Left lobe of liver (tissue), 2 donors: Measurements from ENCODE around the gene PHIP. TPM values are rescaled to one million over a fixed set of nuclear protein-coding genes. Genes with fewer than 3 reads are reported as not detected.
"Not testable (repeated sequence)": the region's sequence is repeated elsewhere in the genome, so short reads cannot be mapped to it uniquely, and the experiment has no call there.

Experiments used
- ATAC-seq: fragments of 200-7000 bp; cut with Tn5 transposase; one replicate; pipeline ENCODE4 v1.9.1; 2020; ENCODE audit warnings: mild to moderate bottlenecking, moderate library complexity
- DNase-seq: peaks from one replicate; pipeline ENCODE4 v3.0.0-alpha.2; 2020; ENCODE audit warnings: low spot score
- total RNA-seq: library from RNA; stranded (reverse); gene quantifications from one replicate; pipeline ENCODE4 v1.2.1, GENCODE V29; 2021
- donor health status: DM: no; HTN: no; CAD: no; lungs with moderate emphysema.
- donor health status: DM: no; HTN: yes; CAD: no.

The PHIP gene
- total RNA-seq: 4.9 TPM

GRCh38 chr6:79078075-79078969 lies at the start of gene PHIP:
Gene PHIP (minus strand): TSS chr6:79078254. CDS start chr6:79078068, 186 bp downstream.
- ATAC-seq: peak; percentile 87
- peak; percentile 94 for DNase-seq

- no peak for ATAC-seq
Observed at GRCh38 chr6:79127660-79128059, 49.6 kb upstream of the PHIP start.

GRCh38 chr6:79119217-79119616 lies 41.2 kb upstream of the PHIP start:
- no peak for ATAC-seq

More at GRCh38 chr6:79127660-79128059, 49.6 kb upstream of the PHIP start:
- no peak for DNase-seq

GRCh38 chr6:79117752-79118151 lies 39.7 kb upstream of the PHIP start:
- DNase-seq (no peak), ATAC-seq (no peak)

More at GRCh38 chr6:79119217-79119616, 41.2 kb upstream of the PHIP start:
- DNase-seq: no peak

- no peak for ATAC-seq
- no peak for DNase-seq
Observed at GRCh38 chr6:79115553-79116182, 37.6 kb upstream of the PHIP start.

- no peak for ATAC-seq
- no peak for DNase-seq
Observed at GRCh38 chr6:79111549-79111948, 33.5 kb upstream of the PHIP start.

GRCh38 chr6:79101164-79101563 lies 23.1 kb upstream of the PHIP start:
- ATAC-seq (no peak), DNase-seq (no peak)

- ATAC-seq: no peak
- no peak for DNase-seq
Observed at GRCh38 chr6:79100304-79100703, 22.2 kb upstream of the PHIP start.

- ATAC-seq (no peak), DNase-seq (no peak)
Observed at GRCh38 chr6:79094938-79095337, 16.9 kb upstream of the PHIP start.

GRCh38 chr6:79091801-79092200 lies 13.7 kb upstream of the PHIP start:
- not testable (repeated sequence) for ATAC-seq, DNase-seq

- no peak for DNase-seq
- no peak for ATAC-seq
Observed at GRCh38 chr6:79089552-79090404, 11.7 kb upstream of the PHIP start.

GRCh38 chr6:79084693-79085092 lies 6.6 kb upstream of the PHIP start:
- ATAC-seq (no peak), DNase-seq (no peak)

- DNase-seq (no peak), ATAC-seq (no peak)
Observed at GRCh38 chr6:79082304-79082703, 4.2 kb upstream of the PHIP start.

- DNase-seq (no peak), ATAC-seq (no peak)
Observed at GRCh38 chr6:79081663-79082062, 3.6 kb upstream of the PHIP start.

- ATAC-seq (no peak), DNase-seq (no peak)
Observed at GRCh38 chr6:79079561-79080041, 1.5 kb upstream of the PHIP start.

GRCh38 chr6:79077715-79078074 lies 359 bp downstream of the PHIP start:
- DNase-seq (no peak), ATAC-seq (peak; percentile 36)

- DNase-seq (peak; percentile 90), ATAC-seq (peak; percentile 79)
Observed at GRCh38 chr6:79076782-79077641, 1.0 kb downstream of the PHIP start.

GRCh38 chr6:79076160-79076559 lies 1.9 kb downstream of the PHIP start:
- DNase-seq (no peak), ATAC-seq (no peak)

GRCh38 chr6:79073888-79074287 lies 4.2 kb downstream of the PHIP start:
- no peak for ATAC-seq
- DNase-seq: no peak

GRCh38 chr6:79072640-79073181 lies 5.3 kb downstream of the PHIP start:
- DNase-seq (no peak), ATAC-seq (no peak)
